ENCODE data around the gene USP32. TPM values are rescaled to one million over a fixed set of nuclear protein-coding genes. Genes with fewer than 3 reads are reported as not detected.

The USP32 gene
- total and polyA plus RNA-seq, 2 donors (not counting 3 experiments of a cell fraction or from before 2014, with no cell fraction given): 15.7 to 52.9 TPM

GRCh38 chr17:60146206-60146605, 245.7 kb downstream of the USP32 start:
- CTCF ChIA-PET: interaction anchor here (0.6 to 0.7 kb wide), 2 partner anchors 38 to 275 kb away, joined by 3 to 4 read pairs; no protein-coding TSS in a partner anchor
- intact Hi-C loops (cut with micrococcal nuclease): loop anchor here (10.0 kb wide), 3 partner anchors 249 to 489 kb away; partner anchors contain the start of gene USP32

More at GRCh38 chr17:60146206-60146605, 245.7 kb downstream of the USP32 start:
- Histone ChIP-seq H3K4me3 (replicated peaks in 1 of 3; ENCODE audit: insufficient read depth in 1 of 3, low read depth in 1 of 3, low read length in 3 of 3) (no peak overlapping the region), H3K36me3 (ENCODE audit: control insufficient read depth in 2 of 2, extremely low read depth in 1 of 2, insufficient read depth in 2 of 2, low read length in 2 of 2) (no peaks in the 10 kb centered on the region), H3K9me1 (replicated peaks; ENCODE audit: control insufficient read depth, extremely low read depth, insufficient read depth, low read length) (no peaks in the 10 kb centered on the region), H3K27ac (ENCODE audit: insufficient read depth, low read depth, low read length) (no peak overlapping the region), H4K20me1 (replicated peaks; ENCODE audit: control insufficient read depth, extremely low read depth, insufficient read depth, low read length) (no peaks in the 10 kb centered on the region), H3K9ac (replicated peaks; ENCODE audit: extremely low read depth, insufficient read depth, low read length) (no peak overlapping the region), H2AFZ (ENCODE audit: low read depth, low read length) (no peak overlapping the region), H3K4me2 (ENCODE audit: insufficient read depth, low read length) (no peak overlapping the region), H3K27me3 (ENCODE audit: control insufficient read depth in 2 of 2, insufficient read depth in 2 of 2, low read length in 2 of 2) (peaks cover 63 to 68% of the 10 kb centered on the region in 2 experiments), H3K4me1 (ENCODE audit: control insufficient read depth, extremely low read depth, insufficient read depth, low read length) (peaks cover 19% of the 10 kb centered on the region), H3K9me3 (replicated peaks; ENCODE audit: control insufficient read depth, insufficient read depth, low read length) (no peaks in the 10 kb centered on the region), H3K79me2 (ENCODE audit: control insufficient read depth, insufficient read depth, low read length) (no peaks in the 10 kb centered on the region)
- no peak for TF ChIP-seq EZH2 (IDR thresholded peaks at IDR 0.05; ENCODE audit: borderline replicate concordance, low read depth, low read length, severe bottlenecking)
- TF ChIP-seq CTCF (IDR thresholded peaks at IDR 0.05; ENCODE audit: extremely low read depth in 1 of 2, insufficient read depth in 1 of 2, low read depth in 1 of 2, low read length in 2 of 2): no peak
- dilution Hi-C loops (cut with MboI; ENCODE audit: extremely low pct_ligation_motif_present, low sequenced_read_pairs): no loop called here
- POLR2A ChIA-PET: no interaction called here
- no peak for FAIRE-seq
- BruUV-seq (replicated peaks): no TSS peak
- no peak for DNase-seq (ENCODE audit: low read depth, low spot score)

Measured in endothelial cell of umbilical vein (primary cell).